Fibroblast of lung (primary cell): ENCODE measurements around the gene DPYSL3.

ENCODE experiments used
- CTCF ChIP-seq, 2 donors: IDR thresholded peaks in 1 of 2; conservative IDR thresholded peaks in 1 of 2; 1 replicate in 1 of 2; 2 replicates in 1 of 2; pipeline ENCODE4 v1.5.1; 2011 to 2012; ENCODE audit warnings: low read length in 2 of 2, control low read depth in 1 of 2, inconsistent platforms in 1 of 2, low read depth in 1 of 2, mild to moderate bottlenecking in 1 of 2
- EZH2 ChIP-seq: IDR thresholded peaks from 2 replicates; pipeline ENCODE4 v1.5.1; 2012; ENCODE audit warnings: low read length, control low read depth, mild to moderate bottlenecking; ENCODE audit errors: missing control alignments

- no peak for TF ChIP-seq CTCF (conservative IDR thresholded peaks at IDR 0.05 in 1 of 2, IDR thresholded peaks at IDR 0.05 in 1 of 2; ENCODE audit: low read depth in 1 of 2, low read length in 2 of 2)
- no peak for TF ChIP-seq EZH2
Observed at GRCh38 chr5:147451193-147451592, 58.7 kb downstream of the DPYSL3 start.
